Lower lobe of right lung (tissue), 2 donors: ENCODE results near the gene EEF1A2. TPM values are rescaled to one million over a fixed set of nuclear protein-coding genes. Genes with fewer than 3 reads are reported as not detected.

ENCODE experiments used
- ATAC-seq, 2 donors: fragments of 200-7000 bp; cut with Tn5 transposase; one replicate each; pipeline ENCODE4 v1.9.1; 2020 to 2022; ENCODE audit warnings: mild to moderate bottlenecking in 2 of 2, moderate library complexity in 2 of 2
- DNase-seq: peaks from one replicate; pipeline ENCODE4 v3.0.0-alpha.2; 2020
- H3K27ac ChIP-seq: fragments of 200-600 bp; one replicate; pipeline ENCODE4 v1.8.0; 2022
- H3K27me3 ChIP-seq: fragments of 200-600 bp; one replicate; pipeline ENCODE4 v1.8.0; 2022; ENCODE audit warnings: low read depth
- H3K36me3 ChIP-seq: fragments of 200-600 bp; one replicate; pipeline ENCODE4 v1.8.0; 2022; ENCODE audit warnings: mild to moderate bottlenecking
- H3K4me1 ChIP-seq: fragments of 200-600 bp; one replicate; pipeline ENCODE4 v1.8.0; 2022
- H3K4me3 ChIP-seq: fragments of 200-600 bp; one replicate; pipeline ENCODE4 v1.8.0; 2022; ENCODE audit warnings: mild to moderate bottlenecking
- H3K9me3 ChIP-seq: fragments of 200-600 bp; one replicate; pipeline ENCODE4 v1.8.0; 2022
- intact Hi-C: fragments of 100-400 bp; cut with DNase I; formaldehyde crosslinking; loops from one replicate; pipeline ENCODE4 v1.11.0; 2022
- total RNA-seq: library from RNA; stranded (reverse); fragmentation: NEBNext Ultra II Directional; extraction: Animal tissue kit (Norgen Biotek cat#: 25700); gene quantifications from one replicate; pipeline ENCODE4 v1.2.1, GENCODE V29; 2021
- TF ChIP-seq, protein P1 (sequence below): fragments of 200-600 bp; IDR thresholded peaks from one replicate; pipeline ENCODE4 v1.8.0; 2022; ENCODE audit warnings: antibody characterized with exemption, mild to moderate bottlenecking
- donor health status: DM: no; HTN: yes; CAD: no; lungs with severe emphysema.

EEF1A2 gene
- total RNA-seq, 1 donor from 2014 or later: 0.77 TPM

DNA sequence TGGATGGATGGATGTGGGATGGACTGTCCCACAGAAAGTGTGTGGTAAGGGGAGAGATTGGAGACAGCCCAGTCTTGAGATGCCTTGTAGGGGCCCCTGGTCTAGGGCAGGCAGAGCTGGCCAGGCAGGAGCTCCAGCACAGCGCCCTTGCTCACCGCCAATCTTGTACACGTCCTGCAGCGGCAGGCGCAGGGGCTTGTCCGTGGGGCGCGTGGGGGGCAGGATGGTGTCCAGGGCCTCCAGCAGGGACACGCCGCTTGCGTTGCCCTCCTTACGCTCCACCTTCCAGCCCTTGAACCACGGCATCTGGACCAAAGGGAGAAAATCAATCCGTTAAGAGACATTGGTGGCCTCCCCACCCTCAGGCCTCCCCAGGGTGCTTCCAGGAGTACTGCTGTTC is 5.9 kb downstream of the EEF1A2 start:
- ATAC-seq: no peak
- intact Hi-C loops: no loop called here
- H3K4me3 ChIP-seq: no peak overlapping the region

DNA sequence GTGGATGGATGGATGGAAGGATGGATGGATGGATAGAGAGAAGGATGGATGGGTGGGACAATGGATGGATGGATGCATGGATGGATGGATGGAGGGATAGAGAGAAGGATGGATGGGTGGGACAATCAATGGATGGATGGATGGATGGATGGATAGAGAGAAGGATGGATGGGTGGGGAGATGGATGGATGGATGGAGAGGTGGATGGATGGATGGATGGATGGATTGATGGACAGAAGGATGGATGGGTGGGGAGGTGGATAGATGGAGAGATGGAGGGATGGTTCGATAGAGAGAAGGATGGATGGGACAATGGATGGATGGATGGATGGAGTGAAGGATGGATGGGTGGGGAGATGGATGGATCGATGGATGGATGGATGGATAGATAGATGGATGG is 6.4 kb downstream of the EEF1A2 start:
- TF ChIP-seq, protein P1, sequence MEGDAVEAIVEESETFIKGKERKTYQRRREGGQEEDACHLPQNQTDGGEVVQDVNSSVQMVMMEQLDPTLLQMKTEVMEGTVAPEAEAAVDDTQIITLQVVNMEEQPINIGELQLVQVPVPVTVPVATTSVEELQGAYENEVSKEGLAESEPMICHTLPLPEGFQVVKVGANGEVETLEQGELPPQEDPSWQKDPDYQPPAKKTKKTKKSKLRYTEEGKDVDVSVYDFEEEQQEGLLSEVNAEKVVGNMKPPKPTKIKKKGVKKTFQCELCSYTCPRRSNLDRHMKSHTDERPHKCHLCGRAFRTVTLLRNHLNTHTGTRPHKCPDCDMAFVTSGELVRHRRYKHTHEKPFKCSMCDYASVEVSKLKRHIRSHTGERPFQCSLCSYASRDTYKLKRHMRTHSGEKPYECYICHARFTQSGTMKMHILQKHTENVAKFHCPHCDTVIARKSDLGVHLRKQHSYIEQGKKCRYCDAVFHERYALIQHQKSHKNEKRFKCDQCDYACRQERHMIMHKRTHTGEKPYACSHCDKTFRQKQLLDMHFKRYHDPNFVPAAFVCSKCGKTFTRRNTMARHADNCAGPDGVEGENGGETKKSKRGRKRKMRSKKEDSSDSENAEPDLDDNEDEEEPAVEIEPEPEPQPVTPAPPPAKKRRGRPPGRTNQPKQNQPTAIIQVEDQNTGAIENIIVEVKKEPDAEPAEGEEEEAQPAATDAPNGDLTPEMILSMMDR: no peak
- intact Hi-C loops: no loop called here

More for the DNA sequence above, 5.9 kb downstream of the EEF1A2 start:
- no peaks in the 10 kb centered on the region for H3K9me3 ChIP-seq
- peaks cover 57% of the 10 kb centered on the region for H3K27me3 ChIP-seq
- TF ChIP-seq, protein P1: no peak
- no peaks in the 10 kb centered on the region for H3K36me3 ChIP-seq
- no peak overlapping the region for H3K27ac ChIP-seq
- no peak for DNase-seq
- peaks cover 12% of the 10 kb centered on the region for H3K4me1 ChIP-seq

DNA sequence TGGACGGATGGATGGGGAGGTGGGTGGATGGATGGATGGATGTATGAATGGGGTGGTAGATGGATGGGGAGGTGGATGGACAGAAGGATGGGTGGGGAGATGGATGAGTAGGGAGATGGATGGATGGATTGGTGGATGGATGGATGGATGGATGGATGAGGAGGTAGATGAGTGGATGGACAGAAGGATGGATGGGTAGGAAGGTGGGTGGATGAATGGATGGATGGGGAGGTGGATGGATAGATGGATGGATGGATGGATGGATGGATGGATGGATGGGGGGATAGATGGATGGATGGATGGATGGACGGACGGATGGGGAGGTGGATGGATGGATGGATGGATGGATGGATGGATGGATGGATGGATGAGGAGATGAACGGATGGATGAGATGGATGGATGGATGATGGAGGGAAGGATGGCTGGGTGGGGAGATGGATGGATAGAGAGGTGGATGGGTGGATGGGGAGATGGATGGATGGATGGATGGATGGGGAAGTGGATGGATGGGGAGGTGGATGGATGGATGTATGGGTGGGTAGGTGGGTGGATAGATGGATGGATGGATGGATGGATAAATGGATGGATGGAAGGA is 7.2 kb downstream of the EEF1A2 start:
- intact Hi-C loops: no loop called here
- DNase-seq (no peak), ATAC-seq (no peak)
- H3K4me1 ChIP-seq: peaks cover 8% of the 10 kb centered on the region
- no peak overlapping the region for H3K27ac ChIP-seq
- no peaks in the 10 kb centered on the region for H3K9me3 ChIP-seq
- no peaks in the 10 kb centered on the region for H3K36me3 ChIP-seq
- peaks cover 54% of the 10 kb centered on the region for H3K27me3 ChIP-seq
- TF ChIP-seq, protein P1: no peak
- H3K4me3 ChIP-seq: no peak overlapping the region

More for the DNA sequence above, 6.4 kb downstream of the EEF1A2 start:
- Histone ChIP-seq H3K27ac (no peak overlapping the region), H3K4me1 (peaks cover 10% of the 10 kb centered on the region), H3K27me3 (peaks cover 57% of the 10 kb centered on the region), H3K9me3 (no peaks in the 10 kb centered on the region), H3K36me3 (no peaks in the 10 kb centered on the region), H3K4me3 (no peak overlapping the region)
- no peak for DNase-seq
- no peak for ATAC-seq

DNA sequence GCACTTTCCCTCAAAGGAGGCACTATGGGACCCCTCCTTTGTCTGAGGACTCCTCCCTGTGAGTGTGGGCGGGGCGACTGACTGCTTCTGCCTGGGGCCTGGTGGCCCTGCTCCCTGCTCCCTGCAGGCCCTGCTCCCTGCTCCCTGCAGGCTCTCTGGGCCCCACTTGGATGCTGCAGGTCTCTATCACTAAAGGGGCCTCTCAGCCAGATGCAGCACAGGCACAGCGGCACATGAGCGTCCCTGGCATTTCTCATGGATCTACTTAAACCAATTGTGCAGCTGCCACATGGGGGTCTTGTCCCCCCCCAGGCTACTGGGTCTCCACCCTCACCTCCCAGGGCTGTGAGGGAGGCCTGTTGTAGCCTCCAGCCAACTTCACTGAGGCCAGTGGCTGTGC is 7.8 kb downstream of the EEF1A2 start:
- no peak overlapping the region for H3K4me3 ChIP-seq
- H3K9me3 ChIP-seq: no peaks in the 10 kb centered on the region
- TF ChIP-seq, protein P1: no peak
- DNase-seq (no peak), ATAC-seq (no peak)
- no peak overlapping the region for H3K27ac ChIP-seq
- intact Hi-C loops: no loop called here
- peaks cover 2% of the 10 kb centered on the region for H3K4me1 ChIP-seq
- H3K27me3 ChIP-seq: peaks cover 50% of the 10 kb centered on the region
- no peaks in the 10 kb centered on the region for H3K36me3 ChIP-seq

DNA sequence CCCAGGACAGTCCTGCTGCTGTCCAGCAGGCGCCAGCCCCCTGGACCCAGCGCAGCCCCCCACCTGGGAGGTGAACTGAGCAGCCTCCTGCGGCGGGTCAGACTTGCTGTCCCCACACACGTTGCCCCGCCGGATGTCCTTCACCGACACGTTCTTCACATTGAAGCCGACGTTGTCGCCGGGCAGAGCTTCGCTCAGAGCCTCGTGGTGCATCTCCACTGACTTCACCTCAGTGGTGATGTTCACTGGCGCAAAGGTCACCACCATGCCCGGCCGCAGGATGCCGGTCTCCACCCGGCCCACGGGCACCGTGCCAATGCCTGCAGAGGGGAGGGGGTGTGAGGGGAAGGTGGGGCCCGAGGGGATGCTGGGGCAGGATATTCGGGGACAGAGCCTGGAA is 8.5 kb downstream of the EEF1A2 start:
- DNase-seq: no peak
- ATAC-seq: no peak
- Histone ChIP-seq H3K36me3 (no peaks in the 10 kb centered on the region), H3K27me3 (peaks cover 46% of the 10 kb centered on the region), H3K9me3 (no peaks in the 10 kb centered on the region), H3K4me1 (no peaks in the 10 kb centered on the region), H3K27ac (no peak overlapping the region), H3K4me3 (no peak overlapping the region)
- TF ChIP-seq, protein P1: no peak
- intact Hi-C loops: no loop called here
